Measurements from ENCODE around the gene ASCL2.
"Not testable (repeated sequence)": the region's sequence is repeated elsewhere in the genome, so short reads cannot be mapped to it uniquely, and the experiment has no call there.

The ASCL2 gene

GRCh38 chr11:2296913-2297622 lies 26.7 kb upstream of the ASCL2 start:
- DNase-seq: no peak

- DNase-seq: no peak
Measured at GRCh38 chr11:2295971-2296912, 25.9 kb upstream of the ASCL2 start.

- no peak for DNase-seq
Measured at GRCh38 chr11:2294926-2295290, 24.5 kb upstream of the ASCL2 start.

GRCh38 chr11:2293984-2294925 lies 23.9 kb upstream of the ASCL2 start:
- no peak for DNase-seq

- DNase-seq: no peak
Measured at GRCh38 chr11:2293531-2293971, 23.2 kb upstream of the ASCL2 start.

- DNase-seq: no peak
Measured at GRCh38 chr11:2290351-2290841, 20.0 kb upstream of the ASCL2 start.

- no peak for DNase-seq
Measured at GRCh38 chr11:2289859-2290258, 19.5 kb upstream of the ASCL2 start.

GRCh38 chr11:2289350-2289749 lies 19.0 kb upstream of the ASCL2 start:
- DNase-seq: no peak

- DNase-seq: no peak
Measured at GRCh38 chr11:2287091-2287490, 16.7 kb upstream of the ASCL2 start.

GRCh38 chr11:2286350-2286749 lies 16.0 kb upstream of the ASCL2 start:
- not testable (repeated sequence) for DNase-seq

GRCh38 chr11:2280208-2280607 lies 9.8 kb upstream of the ASCL2 start:
- DNase-seq: no peak

GRCh38 chr11:2277933-2278523 lies 7.6 kb upstream of the ASCL2 start:
- DNase-seq: no peak

GRCh38 chr11:2277008-2277346 lies 6.6 kb upstream of the ASCL2 start:
- DNase-seq: no peak

- no peak for DNase-seq
Measured at GRCh38 chr11:2276280-2277007, 6.1 kb upstream of the ASCL2 start.

GRCh38 chr11:2275334-2276279 lies 5.2 kb upstream of the ASCL2 start:
- no peak for DNase-seq

- DNase-seq: no peak
Measured at GRCh38 chr11:2273771-2274170, 3.4 kb upstream of the ASCL2 start.

- DNase-seq: no peak
Measured at GRCh38 chr11:2273311-2273710, 2.9 kb upstream of the ASCL2 start.

- no peak for DNase-seq
Measured at GRCh38 chr11:2272946-2273280, 2.5 kb upstream of the ASCL2 start.

GRCh38 chr11:2272228-2272945 lies 2.0 kb upstream of the ASCL2 start:
- no peak for DNase-seq

Measured in HCEC 1CT (cell line).